ENCODE data around the gene TTC21B. TPM values are rescaled to one million over a fixed set of nuclear protein-coding genes. Genes with fewer than 3 reads are reported as not detected.

TTC21B gene
- total RNA-seq, 1 experiment from 2014 or later = 83.0 TPM

DNA sequence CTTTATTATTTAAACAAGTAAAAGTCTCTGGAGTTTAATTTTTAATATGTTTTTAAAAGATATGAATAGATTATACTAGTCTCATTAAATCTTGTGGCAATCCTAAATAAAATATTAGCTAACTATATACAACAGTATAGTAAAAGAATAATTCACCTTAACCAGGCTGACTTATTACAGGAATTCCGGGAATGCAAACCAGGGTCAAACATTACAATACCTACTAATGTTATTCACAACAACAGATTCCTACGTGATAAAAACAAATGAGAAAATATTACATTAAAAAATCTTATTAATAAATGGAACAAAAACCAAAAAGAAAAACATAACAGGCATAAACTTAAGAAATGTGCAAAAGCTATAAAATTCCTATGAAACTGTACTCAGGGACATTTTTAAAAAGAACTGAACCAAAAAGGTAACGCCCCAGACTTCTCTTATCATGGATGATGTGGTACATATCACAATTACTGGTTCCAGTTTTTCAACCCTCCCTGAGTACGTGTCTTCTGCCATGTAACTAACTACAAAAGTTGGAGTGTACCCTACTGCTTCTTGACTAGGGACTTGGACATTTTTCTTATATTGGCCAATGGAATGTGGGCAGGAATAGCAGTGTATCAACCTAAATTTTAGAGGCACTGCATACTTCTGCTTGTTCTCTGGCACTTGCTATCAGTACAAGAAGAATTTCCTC is 20.2 kb downstream of the TTC21B start:
- no peaks in the 10 kb centered on the region for H3K9me3 ChIP-seq (ENCODE audit: low read depth, low read length, poor library complexity, severe bottlenecking)
- POLR2A ChIA-PET (ENCODE audit: low non-redundant PET) = no interaction called here
- intact Hi-C loops (cut with micrococcal nuclease; ENCODE audit: unreplicated experiment) = loop anchor here (5.0 kb wide), 1 partner anchor 41 kb away; no protein-coding TSS in a partner anchor
- BruUV-seq (replicated peaks) = no TSS peak
- H3K27ac ChIP-seq (ENCODE audit: low read depth, low read length, poor library complexity, severe bottlenecking) = no peak overlapping the region
- H3K36me3 ChIP-seq (ENCODE audit: insufficient read depth, low read length, poor library complexity, severe bottlenecking) = peaks cover 88% of the 10 kb centered on the region
- H3K4me1 ChIP-seq (ENCODE audit: insufficient read depth, low read length, poor library complexity, severe bottlenecking) = no peaks in the 10 kb centered on the region
- DNase-seq (ENCODE audit: low spot score) = no peak
- no peak overlapping the region for H3K4me3 ChIP-seq (ENCODE audit: low read depth, low read length, poor library complexity, severe bottlenecking)
- no peaks in the 10 kb centered on the region for H3K27me3 ChIP-seq (replicated peaks; ENCODE audit: insufficient read depth, low read depth, low read length, poor library complexity)
- CTCF ChIA-PET = no interaction called here
- TF ChIP-seq EZH2 (IDR thresholded peaks at IDR 0.05; ENCODE audit: borderline replicate concordance, low read depth, low read length, poor library complexity, severe bottlenecking) = no peak
- TF ChIP-seq, protein P1, sequence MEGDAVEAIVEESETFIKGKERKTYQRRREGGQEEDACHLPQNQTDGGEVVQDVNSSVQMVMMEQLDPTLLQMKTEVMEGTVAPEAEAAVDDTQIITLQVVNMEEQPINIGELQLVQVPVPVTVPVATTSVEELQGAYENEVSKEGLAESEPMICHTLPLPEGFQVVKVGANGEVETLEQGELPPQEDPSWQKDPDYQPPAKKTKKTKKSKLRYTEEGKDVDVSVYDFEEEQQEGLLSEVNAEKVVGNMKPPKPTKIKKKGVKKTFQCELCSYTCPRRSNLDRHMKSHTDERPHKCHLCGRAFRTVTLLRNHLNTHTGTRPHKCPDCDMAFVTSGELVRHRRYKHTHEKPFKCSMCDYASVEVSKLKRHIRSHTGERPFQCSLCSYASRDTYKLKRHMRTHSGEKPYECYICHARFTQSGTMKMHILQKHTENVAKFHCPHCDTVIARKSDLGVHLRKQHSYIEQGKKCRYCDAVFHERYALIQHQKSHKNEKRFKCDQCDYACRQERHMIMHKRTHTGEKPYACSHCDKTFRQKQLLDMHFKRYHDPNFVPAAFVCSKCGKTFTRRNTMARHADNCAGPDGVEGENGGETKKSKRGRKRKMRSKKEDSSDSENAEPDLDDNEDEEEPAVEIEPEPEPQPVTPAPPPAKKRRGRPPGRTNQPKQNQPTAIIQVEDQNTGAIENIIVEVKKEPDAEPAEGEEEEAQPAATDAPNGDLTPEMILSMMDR (conservative IDR thresholded peaks at IDR 0.05; ENCODE audit: low read depth, low read length) = no peak

DNA sequence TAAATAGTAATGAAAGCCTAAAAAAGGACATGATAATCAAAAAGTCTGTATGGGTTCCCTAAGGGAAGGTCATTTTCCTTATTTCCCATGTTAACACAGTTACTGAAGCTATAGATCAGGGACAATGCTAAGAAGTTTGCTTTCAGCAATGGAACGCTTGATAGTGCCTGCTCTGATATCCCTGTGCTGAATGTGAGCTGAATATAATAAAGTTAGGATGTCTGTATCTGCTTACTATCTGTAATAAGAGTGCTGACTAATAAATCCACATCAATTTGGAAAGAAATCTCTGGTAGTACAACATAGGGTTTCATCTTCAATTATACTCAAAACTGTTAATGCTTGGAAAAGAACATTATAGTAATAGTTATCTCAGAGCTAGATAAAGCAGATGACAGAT is 25.8 kb downstream of the TTC21B start:
- H3K4me1 ChIP-seq (ENCODE audit: insufficient read depth, low read length, poor library complexity, severe bottlenecking) = peaks cover 5% of the 10 kb centered on the region
- DNase-seq (ENCODE audit: low spot score) = no peak
- peaks cover 85% of the 10 kb centered on the region for H3K36me3 ChIP-seq (ENCODE audit: insufficient read depth, low read length, poor library complexity, severe bottlenecking)
- POLR2A ChIA-PET (ENCODE audit: low non-redundant PET) = no interaction called here
- H3K4me3 ChIP-seq (ENCODE audit: low read depth, low read length, poor library complexity, severe bottlenecking) = no peak overlapping the region
- CTCF ChIA-PET = no interaction called here
- no peaks in the 10 kb centered on the region for H3K9me3 ChIP-seq (ENCODE audit: low read depth, low read length, poor library complexity, severe bottlenecking)
- no TSS peak for BruUV-seq (replicated peaks)
- TF ChIP-seq, protein P1 (conservative IDR thresholded peaks at IDR 0.05; ENCODE audit: low read depth, low read length) = no peak
- TF ChIP-seq EZH2 (IDR thresholded peaks at IDR 0.05; ENCODE audit: borderline replicate concordance, low read depth, low read length, poor library complexity, severe bottlenecking) = no peak
- intact Hi-C loops (cut with micrococcal nuclease; ENCODE audit: unreplicated experiment) = no loop called here
- H3K27ac ChIP-seq (ENCODE audit: low read depth, low read length, poor library complexity, severe bottlenecking) = no peak overlapping the region
- H3K27me3 ChIP-seq (replicated peaks; ENCODE audit: insufficient read depth, low read depth, low read length, poor library complexity) = no peaks in the 10 kb centered on the region

DNA sequence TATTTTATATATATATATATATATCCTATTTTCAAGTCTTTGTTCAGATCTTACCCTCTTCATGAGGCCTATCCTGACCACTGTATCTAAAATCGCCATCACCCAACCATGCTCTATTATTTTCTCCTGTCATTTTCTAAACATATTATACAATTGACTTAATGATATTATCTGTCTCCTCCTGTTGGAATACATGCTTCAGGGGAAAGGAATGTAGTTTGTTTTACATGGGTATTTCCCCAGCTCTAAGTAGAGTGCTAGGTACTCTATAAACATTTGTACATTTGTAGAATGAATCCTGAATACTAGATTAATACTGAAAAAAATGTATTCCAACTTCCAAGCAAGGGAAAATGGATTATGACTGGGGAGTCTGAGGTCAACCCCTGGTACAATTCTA is 26.2 kb downstream of the TTC21B start:
- TF ChIP-seq, protein P1 (conservative IDR thresholded peaks at IDR 0.05; ENCODE audit: low read depth, low read length) = no peak
- no peak for TF ChIP-seq EZH2 (IDR thresholded peaks at IDR 0.05; ENCODE audit: borderline replicate concordance, low read depth, low read length, poor library complexity, severe bottlenecking)
- ChIA-PET CTCF (no interaction called here), POLR2A (ENCODE audit: low non-redundant PET) (no interaction called here)
- Histone ChIP-seq H3K4me1 (ENCODE audit: insufficient read depth, low read length, poor library complexity, severe bottlenecking) (peaks cover 5% of the 10 kb centered on the region), H3K36me3 (ENCODE audit: insufficient read depth, low read length, poor library complexity, severe bottlenecking) (peaks cover 85% of the 10 kb centered on the region), H3K4me3 (ENCODE audit: low read depth, low read length, poor library complexity, severe bottlenecking) (no peak overlapping the region), H3K9me3 (ENCODE audit: low read depth, low read length, poor library complexity, severe bottlenecking) (no peaks in the 10 kb centered on the region), H3K27me3 (replicated peaks; ENCODE audit: insufficient read depth, low read depth, low read length, poor library complexity) (no peaks in the 10 kb centered on the region), H3K27ac (ENCODE audit: low read depth, low read length, poor library complexity, severe bottlenecking) (no peak overlapping the region)
- intact Hi-C loops (cut with micrococcal nuclease; ENCODE audit: unreplicated experiment) = no loop called here
- BruUV-seq (replicated peaks) = no TSS peak
- DNase-seq (ENCODE audit: low spot score) = no peak
